Choroid plexus epithelial cell (primary cell): ENCODE measurements around the gene PRKACB.
A peak's percentile ranks its signal among the peaks of the same experiment; 100 is the strongest.
"Not testable (repeated sequence)": the region's sequence is repeated elsewhere in the genome, so short reads cannot be mapped to it uniquely, and the experiment has no call there.

ENCODE experiments used
- DNase-seq: peaks from one replicate; pipeline ENCODE4 v3.0.0-alpha.2; 2010; ENCODE audit warnings: low read depth
- H3K4me3 ChIP-seq: 2 replicates; pipeline ENCODE4 v1.5.1; 2011; ENCODE audit warnings: low read depth, mild to moderate bottlenecking, control low read depth, low read length, moderate library complexity
- TF ChIP-seq, protein P1 (sequence below): conservative IDR thresholded peaks from 2 replicates; pipeline ENCODE4 v1.5.1; 2011; ENCODE audit warnings: low read depth, mild to moderate bottlenecking, control low read depth, inconsistent platforms, low read length, moderate library complexity

Gene PRKACB

DNA sequence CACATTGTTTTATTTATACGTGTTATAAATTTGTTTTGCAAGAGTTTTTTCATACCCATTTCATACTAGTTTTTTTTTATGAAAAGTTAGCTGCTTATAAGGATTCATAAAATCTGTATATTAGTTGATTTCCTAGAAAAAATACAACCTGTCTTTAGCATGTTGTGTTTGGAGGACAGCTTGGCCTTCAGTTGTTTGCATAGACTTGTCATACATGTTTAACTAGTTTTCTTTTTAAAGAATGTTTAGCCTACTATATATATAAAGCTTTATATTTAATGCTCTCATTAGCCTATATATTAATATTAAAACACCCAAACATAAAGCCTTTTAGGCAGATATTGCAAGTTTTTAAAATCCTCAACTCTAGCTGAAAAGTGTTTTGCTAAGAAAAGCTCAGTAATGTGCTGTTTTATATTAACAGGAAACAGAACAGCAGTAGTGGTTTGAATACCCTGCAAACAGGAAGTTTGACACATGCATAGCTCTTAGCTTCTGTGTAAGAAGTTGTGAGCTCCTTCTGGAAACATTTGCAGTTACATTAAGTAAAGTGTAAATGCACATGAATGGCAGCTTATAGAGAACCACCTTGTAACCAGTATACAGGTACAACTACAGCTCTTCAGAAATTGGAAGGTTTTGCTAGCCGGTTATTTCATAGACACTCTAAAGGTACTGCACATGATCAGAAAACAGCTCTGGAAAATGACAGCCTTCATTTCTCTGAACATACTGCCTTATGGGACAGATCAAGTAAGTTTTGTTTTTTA lies at the start of gene PRKACB:
Gene PRKACB, plus strand, starts transcription at position 476 of the 770 bp plus-strand sequence. Its CDS starts 91 bp downstream, at position 567.
- TF ChIP-seq, protein P1, sequence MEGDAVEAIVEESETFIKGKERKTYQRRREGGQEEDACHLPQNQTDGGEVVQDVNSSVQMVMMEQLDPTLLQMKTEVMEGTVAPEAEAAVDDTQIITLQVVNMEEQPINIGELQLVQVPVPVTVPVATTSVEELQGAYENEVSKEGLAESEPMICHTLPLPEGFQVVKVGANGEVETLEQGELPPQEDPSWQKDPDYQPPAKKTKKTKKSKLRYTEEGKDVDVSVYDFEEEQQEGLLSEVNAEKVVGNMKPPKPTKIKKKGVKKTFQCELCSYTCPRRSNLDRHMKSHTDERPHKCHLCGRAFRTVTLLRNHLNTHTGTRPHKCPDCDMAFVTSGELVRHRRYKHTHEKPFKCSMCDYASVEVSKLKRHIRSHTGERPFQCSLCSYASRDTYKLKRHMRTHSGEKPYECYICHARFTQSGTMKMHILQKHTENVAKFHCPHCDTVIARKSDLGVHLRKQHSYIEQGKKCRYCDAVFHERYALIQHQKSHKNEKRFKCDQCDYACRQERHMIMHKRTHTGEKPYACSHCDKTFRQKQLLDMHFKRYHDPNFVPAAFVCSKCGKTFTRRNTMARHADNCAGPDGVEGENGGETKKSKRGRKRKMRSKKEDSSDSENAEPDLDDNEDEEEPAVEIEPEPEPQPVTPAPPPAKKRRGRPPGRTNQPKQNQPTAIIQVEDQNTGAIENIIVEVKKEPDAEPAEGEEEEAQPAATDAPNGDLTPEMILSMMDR = no peak
- H3K4me3 ChIP-seq = peak within 1 kb of the TSS; percentile 25
- peak; percentile 75 for DNase-seq

DNA sequence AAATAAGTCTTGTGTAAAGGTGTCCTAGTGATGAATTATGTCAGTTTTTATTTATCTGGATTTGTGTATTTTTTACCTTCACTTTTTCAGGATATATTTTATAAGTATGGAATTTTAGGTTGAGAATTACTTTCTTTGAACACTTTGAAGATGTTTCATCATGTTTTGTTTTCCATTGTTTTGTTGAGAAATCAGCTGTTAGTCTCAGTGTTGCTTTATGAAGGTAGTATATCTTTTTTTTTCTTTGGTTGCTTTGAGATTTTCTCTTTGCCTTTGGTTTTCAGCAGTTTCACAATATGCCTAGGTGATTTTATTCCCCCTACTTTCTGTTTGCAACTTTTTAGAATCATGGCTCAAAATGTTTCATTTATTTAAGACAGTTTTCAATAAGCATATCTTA lies 48.8 kb upstream of the PRKACB start:
- no peak for DNase-seq
- no peak overlapping the region for H3K4me3 ChIP-seq

DNA sequence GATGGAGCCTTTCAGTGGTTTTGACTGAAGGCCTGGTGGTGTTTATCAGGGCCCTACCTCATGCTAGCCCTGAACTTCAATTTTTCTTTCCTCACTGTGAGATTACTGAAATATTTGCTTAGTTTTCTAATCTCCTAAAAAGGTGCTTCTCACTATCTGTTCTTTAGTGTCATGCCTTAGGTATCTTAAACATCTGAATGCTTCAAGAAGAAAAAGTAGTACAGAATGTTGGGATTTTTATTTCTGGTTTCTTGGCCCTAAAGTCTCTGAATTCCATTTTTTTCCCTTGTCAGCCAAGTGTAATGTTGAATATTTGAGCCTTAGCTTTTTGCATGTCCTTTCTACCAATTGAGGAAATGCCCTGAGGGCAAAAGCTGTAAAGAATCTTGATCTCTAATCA lies 47.9 kb upstream of the PRKACB start:
- H3K4me3 ChIP-seq = no peak overlapping the region
- DNase-seq = peak; percentile 31
- TF ChIP-seq, protein P1 = no peak

More for the DNA sequence above, 48.8 kb upstream of the PRKACB start:
- TF ChIP-seq, protein P1 = no peak

DNA sequence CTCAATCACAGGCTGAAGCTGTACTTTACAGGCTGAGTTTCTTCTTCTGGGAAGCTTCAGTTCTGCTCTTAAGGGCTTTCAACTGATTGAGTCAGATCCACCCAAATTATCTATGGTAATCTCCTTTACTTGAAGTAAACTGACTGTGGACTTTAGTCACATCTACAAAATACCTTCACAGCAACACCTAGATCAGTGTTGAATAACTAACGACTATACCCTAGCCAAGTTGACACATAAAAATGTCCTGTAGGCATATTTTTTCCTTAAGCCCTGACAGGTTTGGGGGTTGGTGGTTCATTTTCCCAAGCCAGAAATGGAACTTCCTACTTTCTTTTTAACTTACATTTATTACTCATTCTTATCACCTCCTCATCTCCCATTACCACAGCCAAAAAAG lies 42.9 kb upstream of the PRKACB start:
- DNase-seq = no peak

DNA sequence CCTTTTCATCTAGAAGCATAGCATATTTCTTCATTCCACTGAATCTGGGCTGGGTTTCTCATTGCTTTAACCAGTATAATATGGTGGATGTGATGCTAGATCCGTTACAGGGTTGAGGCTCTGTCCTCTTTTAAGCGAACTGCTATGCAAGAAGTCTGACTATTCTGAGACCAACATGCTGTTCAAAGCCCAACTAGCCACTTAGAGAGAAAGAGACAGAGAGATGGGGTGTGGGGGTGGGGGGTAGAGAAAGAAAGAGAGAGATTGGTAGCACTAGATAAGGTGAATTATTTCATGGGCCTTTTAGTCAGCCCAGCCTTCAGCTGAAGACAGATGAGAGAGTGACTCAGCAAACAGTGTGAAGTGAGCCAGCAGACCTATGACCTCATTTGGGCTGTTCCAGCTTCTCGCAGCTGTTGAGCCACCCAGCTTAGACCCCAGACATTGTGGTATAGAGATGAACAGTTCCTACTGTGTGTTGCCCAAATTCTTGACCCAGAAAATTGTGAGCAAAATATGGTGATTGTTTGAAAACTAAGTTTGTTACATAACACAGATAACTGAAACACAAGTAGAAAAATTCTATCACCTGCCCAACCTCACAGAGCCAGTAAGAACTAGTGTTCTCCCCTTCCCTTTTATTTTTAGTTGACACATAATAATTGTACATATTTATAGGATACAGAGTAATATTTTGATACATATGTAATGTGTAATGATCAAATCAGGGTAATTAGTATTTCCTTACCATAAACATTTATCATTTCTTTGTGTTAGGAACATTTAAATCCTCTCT lies 40.7 kb upstream of the PRKACB start:
- H3K4me3 ChIP-seq = no peak overlapping the region
- TF ChIP-seq, protein P1 = no peak
- peak; percentile 95 for DNase-seq

More for the DNA sequence above, 42.9 kb upstream of the PRKACB start:
- TF ChIP-seq, protein P1 = no peak
- H3K4me3 ChIP-seq = no peak overlapping the region

DNA sequence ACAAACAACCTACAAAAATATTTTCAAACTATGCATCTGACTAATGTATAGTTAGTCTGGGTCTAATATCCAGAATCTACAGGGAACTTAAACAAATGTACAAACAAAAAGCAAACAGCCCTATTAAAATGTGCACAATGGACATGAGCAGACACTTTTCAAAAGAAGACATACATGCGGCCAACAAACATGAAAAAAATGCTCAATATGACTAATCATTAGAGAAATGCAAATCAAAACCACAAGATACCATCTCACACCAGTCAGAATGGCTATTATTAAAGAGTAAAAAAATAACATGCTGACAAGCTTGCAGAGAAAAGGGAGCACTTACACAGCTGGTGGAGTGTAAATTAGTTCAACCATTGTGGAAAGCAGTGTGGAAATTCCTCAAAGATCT lies 36.5 kb upstream of the PRKACB start:
- DNase-seq = peak; percentile 77
- H3K4me3 ChIP-seq = not testable (repeated sequence)

DNA sequence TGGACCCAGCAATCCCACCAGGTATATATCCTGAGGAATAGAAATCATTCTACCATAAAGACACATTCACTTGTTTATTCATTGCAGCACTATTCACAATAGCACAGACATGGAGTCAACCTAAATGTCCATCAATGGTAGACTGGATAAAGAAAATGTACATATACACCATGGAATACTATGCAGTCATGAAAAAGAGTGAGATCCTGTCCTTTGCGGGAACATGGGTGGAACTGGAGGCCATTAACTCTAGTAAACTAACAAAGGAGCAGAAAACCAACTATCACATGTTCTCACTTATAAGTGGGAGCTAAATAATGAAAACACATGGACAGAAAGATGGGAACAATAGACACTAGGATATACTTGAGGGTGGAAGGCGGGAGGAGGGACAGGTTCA lies 36.1 kb upstream of the PRKACB start:
- TF ChIP-seq, protein P1 = no peak
- no peak for DNase-seq

More for the DNA sequence above, 36.1 kb upstream of the PRKACB start:
- H3K4me3 ChIP-seq = no peak overlapping the region
